Astrocyte of the spinal cord (primary cell): ENCODE measurements around the gene SLC22A15.
"Not testable (repeated sequence)": the region's sequence is repeated elsewhere in the genome, so short reads cannot be mapped to it uniquely, and the experiment has no call there.

ENCODE experiments used
- DNase-seq: peaks from one replicate; pipeline ENCODE4 v3.0.0; 2011; ENCODE audit warnings: low read depth, low spot score
- H3K4me3 ChIP-seq: 2 replicates; pipeline ENCODE4 v1.5.1; 2011; ENCODE audit warnings: low read depth, mild to moderate bottlenecking, low read length, moderate library complexity
- in situ Hi-C: cut with HindIII; loops from 2 replicates; pipeline ENCODE4 v1.10.0; 2017; ENCODE audit warnings: low sequenced_read_pairs
- TF ChIP-seq, protein P1 (sequence below): IDR thresholded peaks from 2 replicates; pipeline ENCODE4 v1.5.1; 2012; ENCODE audit warnings: low read depth, mild to moderate bottlenecking, low read length, inconsistent platforms

The SLC22A15 gene

DNA sequence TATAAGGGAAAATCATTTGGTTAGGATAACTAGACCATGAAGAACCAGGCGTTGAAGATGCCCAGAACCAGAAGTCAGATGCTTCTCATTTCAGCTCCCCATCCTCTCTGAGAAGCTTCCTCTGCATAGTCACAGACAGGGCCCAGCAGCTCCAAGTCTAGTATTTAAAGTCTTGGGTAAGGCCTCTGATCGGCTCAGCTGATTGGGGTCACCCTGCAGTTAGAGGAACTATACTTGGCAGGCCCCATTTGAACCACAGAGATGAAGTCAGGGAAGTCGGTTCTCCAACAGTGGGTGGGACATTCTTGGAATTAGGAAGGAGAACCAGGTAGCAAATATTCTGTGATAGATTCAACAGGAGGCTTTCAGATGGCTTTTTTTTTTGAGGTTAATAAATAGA, 48.3 kb downstream of the SLC22A15 start:
- TF ChIP-seq, protein P1, sequence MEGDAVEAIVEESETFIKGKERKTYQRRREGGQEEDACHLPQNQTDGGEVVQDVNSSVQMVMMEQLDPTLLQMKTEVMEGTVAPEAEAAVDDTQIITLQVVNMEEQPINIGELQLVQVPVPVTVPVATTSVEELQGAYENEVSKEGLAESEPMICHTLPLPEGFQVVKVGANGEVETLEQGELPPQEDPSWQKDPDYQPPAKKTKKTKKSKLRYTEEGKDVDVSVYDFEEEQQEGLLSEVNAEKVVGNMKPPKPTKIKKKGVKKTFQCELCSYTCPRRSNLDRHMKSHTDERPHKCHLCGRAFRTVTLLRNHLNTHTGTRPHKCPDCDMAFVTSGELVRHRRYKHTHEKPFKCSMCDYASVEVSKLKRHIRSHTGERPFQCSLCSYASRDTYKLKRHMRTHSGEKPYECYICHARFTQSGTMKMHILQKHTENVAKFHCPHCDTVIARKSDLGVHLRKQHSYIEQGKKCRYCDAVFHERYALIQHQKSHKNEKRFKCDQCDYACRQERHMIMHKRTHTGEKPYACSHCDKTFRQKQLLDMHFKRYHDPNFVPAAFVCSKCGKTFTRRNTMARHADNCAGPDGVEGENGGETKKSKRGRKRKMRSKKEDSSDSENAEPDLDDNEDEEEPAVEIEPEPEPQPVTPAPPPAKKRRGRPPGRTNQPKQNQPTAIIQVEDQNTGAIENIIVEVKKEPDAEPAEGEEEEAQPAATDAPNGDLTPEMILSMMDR, result no peak
- in situ Hi-C loops, result no loop called here
- DNase-seq, result no peak
- H3K4me3 ChIP-seq, result no peak overlapping the region

DNA sequence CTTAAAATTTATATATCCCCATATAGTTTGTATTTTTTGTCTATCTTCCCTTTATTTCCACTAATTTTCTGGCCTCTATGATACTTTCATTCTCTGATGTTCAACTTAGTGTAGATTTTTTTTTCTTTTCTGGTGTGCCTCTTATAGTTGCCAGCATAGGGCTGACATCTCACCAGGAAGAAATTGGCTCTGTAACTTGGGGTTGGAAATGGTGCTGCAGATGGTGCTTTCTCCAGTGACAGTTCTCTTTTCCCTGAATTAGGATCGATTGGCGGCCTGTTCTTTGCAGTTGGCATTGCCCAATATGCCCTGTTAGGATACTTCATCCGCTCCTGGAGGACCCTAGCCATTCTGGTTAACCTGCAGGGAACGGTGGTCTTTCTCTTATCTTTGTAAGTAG, 50.3 kb downstream of the SLC22A15 start:
- no peak overlapping the region for H3K4me3 ChIP-seq
- DNase-seq, result no peak
- TF ChIP-seq, protein P1, result no peak
- in situ Hi-C loops, result no loop called here

DNA sequence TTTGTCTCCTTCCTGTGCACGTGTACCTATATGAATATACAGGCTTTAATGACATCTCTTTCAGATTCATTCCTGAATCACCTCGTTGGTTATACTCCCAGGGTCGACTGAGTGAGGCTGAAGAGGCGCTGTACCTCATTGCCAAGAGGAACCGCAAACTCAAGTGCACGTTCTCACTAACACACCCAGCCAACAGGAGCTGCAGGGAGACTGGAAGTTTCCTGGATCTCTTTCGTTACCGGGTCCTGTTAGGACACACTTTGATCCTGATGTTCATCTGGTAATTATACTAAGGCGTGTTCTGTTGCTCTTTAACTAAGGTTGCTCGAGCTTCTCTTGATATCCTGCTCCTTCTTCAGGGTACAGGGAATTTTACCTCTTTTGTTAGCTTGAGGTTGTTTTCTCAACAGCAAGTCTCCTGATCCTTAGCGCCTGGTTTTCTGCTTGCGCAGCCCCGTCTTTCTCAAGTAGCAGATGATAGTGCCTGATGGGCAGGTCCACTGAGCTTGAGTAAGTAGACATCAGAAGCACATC, 55.1 kb downstream of the SLC22A15 start:
- TF ChIP-seq, protein P1, result no peak
- in situ Hi-C loops, result no loop called here
- DNase-seq, result no peak
- H3K4me3 ChIP-seq, result no peak overlapping the region

DNA sequence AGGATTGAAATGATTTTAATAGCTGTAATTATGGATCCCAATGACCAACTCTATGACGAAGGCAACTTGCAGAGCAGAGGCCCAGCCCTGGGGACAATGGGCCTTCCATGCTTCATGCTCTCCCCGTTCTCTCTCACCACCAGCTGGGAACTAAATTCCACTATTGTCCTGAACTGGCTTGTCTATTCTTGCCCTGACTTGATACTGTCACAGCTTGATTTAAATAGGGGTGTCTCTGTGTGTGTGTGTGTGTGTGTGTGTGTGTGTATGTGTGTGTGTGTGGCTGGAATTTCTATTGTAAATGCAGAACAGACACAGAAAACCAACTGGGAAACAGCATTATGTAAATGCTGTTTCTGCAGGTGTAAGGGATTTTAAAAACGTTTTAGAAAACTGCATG, 57.0 kb downstream of the SLC22A15 start:
- H3K4me3 ChIP-seq, result no peak overlapping the region
- no peak for DNase-seq
- in situ Hi-C loops, result no loop called here
- TF ChIP-seq, protein P1, result no peak

DNA sequence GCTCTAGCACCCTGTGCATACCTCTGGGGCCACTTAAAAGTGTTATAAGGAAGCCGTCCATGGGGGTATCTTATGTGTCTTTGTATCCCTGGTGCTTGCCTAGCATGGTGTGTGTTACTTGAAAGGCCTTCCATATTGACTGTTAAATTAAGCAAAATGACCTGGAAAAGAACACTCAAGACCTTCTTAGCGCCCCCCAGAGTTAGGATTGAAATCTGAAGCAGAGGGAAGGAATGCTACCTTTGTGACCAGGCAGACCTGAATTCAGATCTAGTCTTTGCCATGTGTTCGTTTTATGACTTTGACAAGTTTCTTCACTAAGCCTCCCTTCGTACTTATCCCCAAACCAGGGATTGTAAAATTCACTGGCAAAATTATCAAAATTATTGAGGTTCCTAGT, 59.9 kb downstream of the SLC22A15 start:
- no peak for DNase-seq
- in situ Hi-C loops, result no loop called here
- no peak overlapping the region for H3K4me3 ChIP-seq
- TF ChIP-seq, protein P1, result no peak

DNA sequence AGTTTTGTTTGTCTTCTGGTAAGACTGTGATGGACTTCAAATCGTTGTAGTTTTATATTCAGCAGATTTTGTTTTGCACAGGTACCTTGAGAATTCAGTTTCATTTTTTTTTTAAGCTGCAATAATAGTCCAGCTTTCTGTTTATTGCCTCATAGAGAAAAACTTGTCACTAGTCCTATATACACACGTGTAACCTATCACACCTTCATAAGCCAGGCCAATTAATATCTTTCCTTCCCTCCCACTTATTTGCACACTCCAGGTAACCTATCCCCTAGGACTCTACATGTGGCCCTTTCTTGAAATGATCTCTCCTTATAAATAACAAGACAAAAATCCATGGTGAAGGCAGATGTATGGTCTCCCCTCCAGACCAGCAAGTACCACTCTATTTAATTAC, 62.4 kb downstream of the SLC22A15 start:
- in situ Hi-C loops, result no loop called here
- TF ChIP-seq, protein P1, result no peak
- no peak overlapping the region for H3K4me3 ChIP-seq
- no peak for DNase-seq

DNA sequence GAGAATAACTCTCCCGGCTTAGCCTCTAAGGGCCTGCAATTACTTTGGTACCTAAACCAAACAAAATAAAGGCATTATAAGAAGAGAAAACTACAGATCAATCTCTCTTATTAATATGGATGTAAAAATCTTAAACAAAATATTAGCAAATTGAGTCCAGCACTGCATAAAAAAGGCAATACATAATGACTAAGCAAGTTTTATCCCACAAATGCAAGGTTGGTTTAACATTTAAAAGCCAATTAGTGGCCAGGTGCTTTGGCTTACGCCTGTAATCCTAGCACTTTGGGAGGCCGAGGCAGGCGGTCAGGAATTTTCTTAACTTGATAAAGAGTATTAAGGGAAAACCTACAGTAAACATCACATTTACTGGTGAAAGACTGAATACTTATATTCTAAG, 67.8 kb downstream of the SLC22A15 start:
- in situ Hi-C loops, result no loop called here
- DNase-seq, result no peak
- H3K4me3 ChIP-seq, result no peak overlapping the region
- TF ChIP-seq, protein P1, result no peak

DNA sequence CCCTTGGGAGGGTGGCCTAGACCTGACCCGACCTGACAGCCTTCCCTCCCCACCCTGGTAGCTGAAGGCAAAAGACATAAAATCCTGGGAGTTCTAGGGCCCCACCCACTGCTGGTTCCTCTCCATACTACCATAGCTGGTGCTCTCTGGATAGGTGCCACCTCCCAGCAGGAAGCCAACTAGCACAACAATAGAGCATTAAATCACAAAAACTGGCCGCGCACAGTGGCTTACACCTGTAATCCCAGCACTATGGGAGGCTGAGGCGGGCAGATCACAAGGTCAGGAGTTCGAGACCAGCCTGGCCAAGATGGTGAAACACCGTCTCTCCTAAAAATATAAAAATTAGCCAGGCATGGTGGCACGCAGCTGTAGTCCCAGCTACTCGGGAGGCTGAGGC, 70.6 kb downstream of the SLC22A15 start:
- in situ Hi-C loops, H3K4me3 ChIP-seq, DNase-seq: not testable (repeated sequence)

DNA sequence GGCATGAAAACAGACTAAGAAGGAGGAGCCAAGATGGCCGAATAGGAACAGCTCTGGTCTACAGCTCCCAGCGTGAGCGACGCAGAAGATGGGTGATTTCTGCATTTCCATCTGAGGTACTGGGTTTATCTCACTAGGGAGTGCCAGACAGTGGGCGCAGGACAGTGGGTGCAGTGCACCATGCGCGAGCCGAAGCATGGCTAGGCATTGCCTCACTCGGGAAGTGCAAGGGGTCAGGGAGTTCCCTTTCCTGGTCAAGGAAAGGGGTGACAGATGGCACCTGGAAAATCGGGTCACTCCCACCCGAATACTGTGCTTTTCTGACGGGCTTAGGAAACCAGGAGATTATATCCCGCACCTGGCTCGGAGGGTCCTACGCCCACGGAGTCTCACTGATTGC, 75.6 kb downstream of the SLC22A15 start:
- H3K4me3 ChIP-seq, in situ Hi-C loops, DNase-seq: not testable (repeated sequence)
